IMR-90 (cell line): ENCODE measurements around the gene WWC1.

Source experiments
- BHLHE40 ChIP-seq: fragments of 150-350 bp; IDR thresholded peaks from 2 replicates; pipeline ENCODE4 v1.6.1; 2016; ENCODE audit warnings: mild to moderate bottlenecking, low read depth, low read length
- CEBPB ChIP-seq: IDR thresholded peaks from 2 replicates; pipeline ENCODE4 v1.6.1; 2012; ENCODE audit warnings: low read depth, low read length, improper control_type of control experiment
- MXI1 ChIP-seq: IDR thresholded peaks from 2 replicates; pipeline ENCODE4 v1.6.1; 2012; ENCODE audit warnings: low read depth, mild to moderate bottlenecking, low read length, moderate library complexity, borderline replicate concordance
- POLR2A ChIP-seq: IDR thresholded peaks from 2 replicates; pipeline ENCODE4 v1.6.1; 2012; ENCODE audit warnings: mild to moderate bottlenecking, low read depth, low read length
- RAD21 ChIP-seq: IDR thresholded peaks from 2 replicates; pipeline ENCODE4 v1.6.1; 2012; ENCODE audit warnings: low read length, improper control_type of control experiment
- RFX5 ChIP-seq: IDR thresholded peaks from 2 replicates; pipeline ENCODE4 v1.8.0; 2012; ENCODE audit warnings: low read depth, mild to moderate bottlenecking, low read length, moderate library complexity
- TF ChIP-seq, protein P1 (sequence below): conservative IDR thresholded peaks from 2 replicates; pipeline ENCODE4 v1.5.1; 2012; ENCODE audit warnings: mild to moderate bottlenecking, low read depth, low read length, improper control_type of control experiment

DNA sequence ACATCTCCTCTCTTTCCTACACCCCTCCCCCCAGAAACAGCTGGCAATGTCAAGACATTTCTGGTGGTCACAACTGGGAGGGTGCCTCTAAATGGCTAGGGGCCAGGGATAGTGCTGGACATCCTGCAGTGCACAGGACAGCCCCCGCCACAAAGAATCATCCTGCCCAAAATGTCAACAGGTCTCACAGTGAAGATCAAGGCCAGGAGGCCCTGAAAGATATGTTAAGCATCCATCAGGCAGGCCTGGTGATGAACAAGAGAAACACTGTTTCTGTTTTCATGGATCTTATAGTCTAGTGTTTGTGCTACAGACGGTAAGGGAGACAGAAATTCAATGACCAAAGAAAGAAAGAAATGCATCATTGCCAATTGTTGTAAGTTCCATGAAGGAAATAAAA lies 45.9 kb downstream of the WWC1 start:
- TF ChIP-seq, protein P1, sequence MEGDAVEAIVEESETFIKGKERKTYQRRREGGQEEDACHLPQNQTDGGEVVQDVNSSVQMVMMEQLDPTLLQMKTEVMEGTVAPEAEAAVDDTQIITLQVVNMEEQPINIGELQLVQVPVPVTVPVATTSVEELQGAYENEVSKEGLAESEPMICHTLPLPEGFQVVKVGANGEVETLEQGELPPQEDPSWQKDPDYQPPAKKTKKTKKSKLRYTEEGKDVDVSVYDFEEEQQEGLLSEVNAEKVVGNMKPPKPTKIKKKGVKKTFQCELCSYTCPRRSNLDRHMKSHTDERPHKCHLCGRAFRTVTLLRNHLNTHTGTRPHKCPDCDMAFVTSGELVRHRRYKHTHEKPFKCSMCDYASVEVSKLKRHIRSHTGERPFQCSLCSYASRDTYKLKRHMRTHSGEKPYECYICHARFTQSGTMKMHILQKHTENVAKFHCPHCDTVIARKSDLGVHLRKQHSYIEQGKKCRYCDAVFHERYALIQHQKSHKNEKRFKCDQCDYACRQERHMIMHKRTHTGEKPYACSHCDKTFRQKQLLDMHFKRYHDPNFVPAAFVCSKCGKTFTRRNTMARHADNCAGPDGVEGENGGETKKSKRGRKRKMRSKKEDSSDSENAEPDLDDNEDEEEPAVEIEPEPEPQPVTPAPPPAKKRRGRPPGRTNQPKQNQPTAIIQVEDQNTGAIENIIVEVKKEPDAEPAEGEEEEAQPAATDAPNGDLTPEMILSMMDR = no peak
- TF ChIP-seq POLR2A = no peak
- no peak for TF ChIP-seq MXI1
- no peak for TF ChIP-seq RAD21
- no peak for TF ChIP-seq CEBPB
- TF ChIP-seq BHLHE40 = no peak
- TF ChIP-seq RFX5 = no peak
